Right forelimb (tissue), 1 donor: ENCODE data around the gene KIAA1586.
"Not testable (repeated sequence)": the region's sequence is repeated elsewhere in the genome, so short reads cannot be mapped to it uniquely, and the experiment has no call there.

Experiments
- DNase-seq: peaks from one replicate; pipeline ENCODE4 v3.0.0-alpha.2; 2018

Gene KIAA1586

DNA sequence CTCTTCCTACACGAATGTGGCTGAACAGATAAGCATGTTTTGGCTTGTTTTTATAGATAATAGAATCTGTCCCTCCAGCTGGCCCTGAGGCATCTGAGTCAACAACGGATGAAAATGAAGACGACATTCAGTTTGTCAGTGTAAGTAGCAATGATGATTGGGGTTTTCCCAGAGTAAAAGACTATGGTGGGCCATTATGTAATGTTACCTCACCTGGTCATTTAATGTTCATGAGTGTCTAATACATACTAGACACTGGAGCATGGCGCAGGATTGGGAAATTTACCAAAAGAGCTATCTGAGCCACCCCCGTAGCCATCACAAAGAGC is 728 bp downstream of the KIAA1586 start:
- not testable (repeated sequence) for DNase-seq

DNA sequence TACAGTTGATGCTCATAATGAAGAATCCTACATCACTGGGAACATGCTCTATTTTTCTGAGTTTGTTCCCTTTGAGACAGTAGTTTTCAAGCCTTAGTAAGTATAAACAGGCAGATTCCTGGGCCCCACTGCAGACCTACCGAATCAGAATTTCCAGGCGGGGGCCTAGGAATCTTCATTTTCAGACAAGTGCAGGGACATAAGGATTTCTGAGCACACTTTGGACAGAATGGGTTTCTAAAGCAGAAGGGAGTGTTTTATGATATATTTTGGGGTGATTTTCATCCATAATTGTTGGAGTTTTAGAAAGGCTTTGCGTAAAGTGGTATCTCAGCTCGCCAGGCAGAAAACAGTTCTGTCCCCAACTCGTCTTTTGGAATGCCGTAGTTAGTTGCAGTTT is 1.4 kb downstream of the KIAA1586 start:
- not testable (repeated sequence) for DNase-seq

DNA sequence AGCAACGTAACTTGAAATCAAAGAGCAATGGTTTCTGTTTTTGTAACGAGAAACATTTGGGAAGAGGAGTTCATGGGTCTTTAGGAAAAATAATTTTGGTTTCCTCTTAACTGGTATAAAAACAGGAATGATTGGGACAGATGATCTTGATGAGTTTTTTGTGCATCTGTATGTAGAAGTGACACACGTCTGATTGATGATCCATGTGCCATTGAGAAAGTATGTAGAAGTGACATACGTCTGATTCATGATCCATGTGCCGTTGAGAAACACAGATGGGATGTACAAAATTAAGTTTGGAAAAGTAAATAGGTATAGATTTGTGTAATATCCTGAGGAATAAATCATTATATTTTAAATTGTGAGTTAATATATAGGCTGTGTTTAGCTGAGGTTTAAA is 2.1 kb downstream of the KIAA1586 start:
- DNase-seq = no peak

DNA sequence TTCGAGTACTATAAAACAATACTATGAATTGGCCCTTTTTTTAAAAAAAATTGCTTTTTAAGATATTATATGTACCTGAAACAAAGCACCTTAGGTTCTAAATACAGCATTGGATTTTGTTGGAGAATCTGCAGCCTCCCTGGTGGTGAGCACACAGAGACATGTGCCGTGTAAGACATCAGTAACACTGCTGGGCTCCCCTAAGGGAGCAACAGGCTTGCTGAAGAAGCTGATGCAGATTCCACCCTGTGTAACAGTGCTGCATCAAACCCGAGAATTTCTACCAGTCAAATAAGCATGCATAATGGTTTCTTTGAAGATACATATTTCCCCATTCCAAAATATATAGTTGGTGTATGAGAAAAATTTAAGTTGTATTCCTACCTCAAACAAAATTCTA is 17.4 kb downstream of the KIAA1586 start:
- no peak for DNase-seq

- no peak for DNase-seq
These were observed 18.3 kb downstream of the KIAA1586 start for GRCh38 chr6:57064809-57065208.

- DNase-seq = no peak
These were observed 21.6 kb downstream of the KIAA1586 start for GRCh38 chr6:57068061-57068460.

- DNase-seq = no peak
These were observed 22.7 kb downstream of the KIAA1586 start for GRCh38 chr6:57069228-57069627.

- no peak for DNase-seq
These were observed 23.4 kb downstream of the KIAA1586 start for GRCh38 chr6:57069920-57070331.

GRCh38 chr6:57072108-57072507 is 25.6 kb downstream of the KIAA1586 start:
- DNase-seq = no peak

- DNase-seq = no peak
These were observed 27.9 kb downstream of the KIAA1586 start for GRCh38 chr6:57074383-57074782.

- DNase-seq = no peak
These were observed 28.6 kb downstream of the KIAA1586 start for GRCh38 chr6:57075092-57075491.

GRCh38 chr6:57078531-57079207 is 32.2 kb downstream of the KIAA1586 start:
- DNase-seq = no peak

- no peak for DNase-seq
These were observed 39.0 kb downstream of the KIAA1586 start for GRCh38 chr6:57085471-57085870.

DNA sequence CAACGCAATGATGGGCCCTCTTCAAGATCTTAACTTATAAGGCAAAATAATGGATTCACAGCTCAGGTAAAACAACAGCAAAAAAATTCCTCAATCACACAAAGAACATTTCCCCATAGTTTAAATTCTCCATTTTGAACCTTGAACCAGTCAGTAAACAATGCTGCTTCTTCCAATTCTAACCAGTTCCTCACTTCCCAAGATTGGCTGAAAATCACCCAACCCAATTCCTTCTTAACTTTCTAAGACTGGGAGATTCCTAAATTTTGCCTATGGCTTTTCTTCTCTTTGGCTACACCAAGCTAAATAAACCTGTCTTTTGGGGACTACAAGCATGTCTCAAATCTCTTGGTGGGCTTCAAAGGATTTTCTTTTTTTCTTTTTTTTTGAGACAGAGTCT is 40.4 kb downstream of the KIAA1586 start:
- no peak for DNase-seq

DNA sequence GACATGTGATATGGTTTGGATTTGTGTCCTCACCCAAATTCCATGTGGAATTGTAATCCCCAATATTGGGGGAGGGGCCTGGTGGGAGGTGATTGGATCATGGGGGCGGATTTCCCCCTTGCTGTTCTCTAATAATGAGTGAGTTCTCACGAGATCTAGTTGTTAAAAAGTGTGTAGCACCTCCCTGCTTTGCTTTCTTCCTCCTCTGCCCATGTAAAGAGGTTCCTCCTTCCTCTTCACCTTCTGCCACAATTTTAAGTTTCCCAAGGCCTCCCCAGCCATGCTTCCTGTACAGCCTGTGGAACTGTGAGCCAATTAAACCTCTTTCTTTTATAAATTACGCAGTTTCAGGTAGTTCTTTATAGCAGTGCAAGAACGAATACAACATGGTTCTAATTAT is 41.4 kb downstream of the KIAA1586 start:
- no peak for DNase-seq

- no peak for DNase-seq
These were observed 42.8 kb downstream of the KIAA1586 start for GRCh38 chr6:57089265-57089664.

GRCh38 chr6:57089687-57090457 is 43.4 kb downstream of the KIAA1586 start, which contains the start of gene ZNF451:
TSS of gene ZNF451 (plus strand) at chr6:57090188. CDS start at chr6:57090254, 66 bp downstream.
- DNase-seq = peak; percentile 99

- not testable (repeated sequence) for DNase-seq
These were observed 44.1 kb downstream of the KIAA1586 start for GRCh38 chr6:57090458-57091067.

GRCh38 chr6:57091375-57091774 is 44.9 kb downstream of the KIAA1586 start:
- not testable (repeated sequence) for DNase-seq

GRCh38 chr6:57094689-57095088 is 48.2 kb downstream of the KIAA1586 start:
- DNase-seq = no peak

DNA sequence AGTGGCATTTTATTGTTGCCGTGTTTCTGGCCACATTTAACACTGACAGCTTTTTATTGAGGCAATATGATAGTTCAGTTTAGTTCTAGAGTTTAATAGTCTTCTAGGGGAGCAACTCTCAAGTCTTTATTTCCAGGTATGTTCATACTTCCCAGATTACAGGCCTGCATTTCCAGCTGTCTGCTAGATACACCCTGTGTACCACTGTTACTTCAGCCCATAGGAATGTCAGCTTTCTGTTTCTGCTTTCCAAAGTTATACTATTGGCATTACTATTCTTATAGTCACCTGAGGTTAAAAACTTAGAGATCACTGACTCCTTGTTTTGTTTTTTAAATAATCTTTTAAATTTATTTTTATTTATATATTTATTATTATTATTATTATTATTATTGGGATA is 51.1 kb downstream of the KIAA1586 start:
- DNase-seq = no peak

DNA sequence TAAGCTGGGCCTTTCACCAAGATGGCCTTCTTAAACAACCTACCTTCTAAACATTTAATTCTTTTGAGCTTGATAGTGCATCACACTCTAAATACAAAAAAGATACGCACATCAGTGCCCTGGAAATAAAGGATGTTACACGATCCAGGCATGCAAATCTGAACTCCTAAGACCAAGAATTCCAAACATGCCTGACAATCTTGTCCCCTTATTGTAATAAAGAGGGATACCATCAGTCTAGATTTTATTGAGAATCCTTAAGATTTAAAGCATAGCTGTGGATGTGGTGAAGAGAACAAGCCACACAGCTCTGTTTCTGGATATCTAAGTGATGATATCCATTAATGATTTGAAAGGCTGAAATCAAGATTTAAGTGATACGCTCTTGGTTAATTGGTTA is 56.5 kb downstream of the KIAA1586 start:
- DNase-seq = no peak

DNA sequence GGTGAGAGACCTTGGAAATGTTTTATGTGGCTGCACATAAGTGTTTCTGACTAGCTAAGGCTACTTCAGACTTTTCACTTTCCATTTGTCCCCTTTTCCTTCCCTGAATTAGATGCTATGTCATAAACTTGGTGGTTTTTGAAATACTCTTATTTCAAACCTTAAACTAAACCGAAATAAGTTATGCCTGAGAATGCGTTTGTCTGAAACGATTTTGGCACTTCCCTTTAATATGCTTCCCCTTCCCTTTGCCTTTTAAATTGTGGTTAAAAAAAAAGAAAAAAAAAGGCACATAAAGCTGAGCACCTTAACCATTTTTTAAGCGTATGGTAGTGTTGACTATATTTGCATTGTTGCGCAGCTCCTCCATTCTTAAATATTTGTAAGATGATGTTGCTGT is 57.8 kb downstream of the KIAA1586 start:
- no peak for DNase-seq
